WTC11 (cell line): ENCODE data around the gene LY6G5C. TPM values are rescaled to one million over a fixed set of nuclear protein-coding genes. Genes with fewer than 3 reads are reported as not detected.
A peak's percentile ranks its signal among the peaks of the same experiment; 100 is the strongest.

Source experiments
- AFF4 ChIP-seq: sonication (generic); formaldehyde crosslinking; IDR thresholded peaks from 2 replicates; pipeline ENCODE4 v1.8.1; 2023; ENCODE audit warnings: mild to moderate bottlenecking, missing genetic modification reagents, borderline replicate concordance
- ARID4B ChIP-seq: sonication (generic); formaldehyde crosslinking; IDR thresholded peaks from 2 replicates; pipeline ENCODE4 v1.8.0; 2023; ENCODE audit warnings: missing genetic modification reagents, mild to moderate bottlenecking, borderline replicate concordance
- CDX4 ChIP-seq: fragments of 250-450 bp; sonication (Bioruptor Pico); IDR thresholded peaks from 2 replicates; pipeline ENCODE4 v1.9.0; 2021; ENCODE audit warnings: moderate library complexity, mild to moderate bottlenecking, inconsistent platforms, borderline replicate concordance
- E2F5 ChIP-seq: sonication (generic); formaldehyde crosslinking; IDR thresholded peaks from 2 replicates; pipeline ENCODE4 v1.8.1; 2022; ENCODE audit warnings: mild to moderate bottlenecking, moderate library complexity, missing genetic modification reagents
- ERG ChIP-seq: fragments of 250-450 bp; sonication (Bioruptor Pico); IDR thresholded peaks from 2 replicates; pipeline ENCODE4 v1.8.0; 2021; ENCODE audit warnings: mild to moderate bottlenecking
- GTF2I ChIP-seq: fragments of 250-450 bp; sonication (Bioruptor Pico); conservative IDR thresholded peaks from 2 replicates; pipeline ENCODE4 v1.4.0; 2021; ENCODE audit warnings: mild to moderate bottlenecking
- JAZF1 ChIP-seq: fragments of 250-450 bp; sonication (Bioruptor Pico); IDR thresholded peaks from 2 replicates; pipeline ENCODE4 v1.9.0; 2021; ENCODE audit warnings: moderate library complexity, mild to moderate bottlenecking, inconsistent platforms
- KAT7 ChIP-seq: sonication (generic); formaldehyde crosslinking; IDR thresholded peaks from 2 replicates; pipeline ENCODE4 v1.8.1; 2023; ENCODE audit warnings: missing genetic modification reagents, mild to moderate bottlenecking, borderline replicate concordance
- MYBL2 ChIP-seq: sonication (generic); formaldehyde crosslinking; IDR thresholded peaks from 2 replicates; pipeline ENCODE4 v1.8.1; 2023; ENCODE audit warnings: mild to moderate bottlenecking, moderate library complexity, missing genetic modification reagents
- NFATC4 ChIP-seq: fragments of 250-450 bp; sonication (Bioruptor Pico); IDR thresholded peaks from 2 replicates; pipeline ENCODE4 v1.9.0; 2021; ENCODE audit warnings: mild to moderate bottlenecking
- NR1H2 ChIP-seq: sonication (generic); formaldehyde crosslinking; IDR thresholded peaks from 2 replicates; pipeline ENCODE4 v1.9.0; 2021; ENCODE audit warnings: mild to moderate bottlenecking, moderate library complexity, missing genetic modification reagents
- RELA ChIP-seq: sonication (generic); formaldehyde crosslinking; IDR thresholded peaks from 2 replicates; pipeline ENCODE4 v1.8.1; 2022; ENCODE audit warnings: missing genetic modification reagents, mild to moderate bottlenecking, borderline replicate concordance
- USF2 ChIP-seq: sonication (generic); formaldehyde crosslinking; IDR thresholded peaks from 2 replicates; pipeline ENCODE4 v1.8.1; 2023; ENCODE audit warnings: mild to moderate bottlenecking, missing genetic modification reagents, moderate library complexity
- ZMAT4 ChIP-seq: fragments of 250-450 bp; sonication (Bioruptor Pico); IDR thresholded peaks from 2 replicates; pipeline ENCODE4 v1.9.0; 2021; ENCODE audit warnings: mild to moderate bottlenecking
- ZNF219 ChIP-seq: sonication (generic); formaldehyde crosslinking; IDR thresholded peaks from 2 replicates; pipeline ENCODE4 v1.8.0; 2023; ENCODE audit warnings: missing genetic modification reagents, mild to moderate bottlenecking, borderline replicate concordance
- ZNF281 ChIP-seq: sonication (generic); formaldehyde crosslinking; IDR thresholded peaks from 2 replicates; pipeline ENCODE4 v1.8.0; 2023; ENCODE audit warnings: mild to moderate bottlenecking, missing genetic modification reagents
- total RNA-seq: library from RNA; stranded (reverse); gene quantifications from 3 replicates; pipeline ENCODE4 v1.2.3, GENCODE V29; 2021
- TF ChIP-seq, protein P1 (sequence below): sonication (generic); formaldehyde crosslinking; IDR thresholded peaks from 2 replicates; pipeline ENCODE4 v1.8.0; 2023; ENCODE audit warnings: missing genetic modification reagents
- TF ChIP-seq, protein P2 (sequence below): sonication (generic); formaldehyde crosslinking; IDR thresholded peaks from 2 replicates; pipeline ENCODE4 v1.8.1; 2022; ENCODE audit warnings: low read depth, missing genetic modification reagents, borderline replicate concordance

The LY6G5C gene
- total RNA-seq, 1 experiment from 2014 or later = 1.0 TPM

DNA sequence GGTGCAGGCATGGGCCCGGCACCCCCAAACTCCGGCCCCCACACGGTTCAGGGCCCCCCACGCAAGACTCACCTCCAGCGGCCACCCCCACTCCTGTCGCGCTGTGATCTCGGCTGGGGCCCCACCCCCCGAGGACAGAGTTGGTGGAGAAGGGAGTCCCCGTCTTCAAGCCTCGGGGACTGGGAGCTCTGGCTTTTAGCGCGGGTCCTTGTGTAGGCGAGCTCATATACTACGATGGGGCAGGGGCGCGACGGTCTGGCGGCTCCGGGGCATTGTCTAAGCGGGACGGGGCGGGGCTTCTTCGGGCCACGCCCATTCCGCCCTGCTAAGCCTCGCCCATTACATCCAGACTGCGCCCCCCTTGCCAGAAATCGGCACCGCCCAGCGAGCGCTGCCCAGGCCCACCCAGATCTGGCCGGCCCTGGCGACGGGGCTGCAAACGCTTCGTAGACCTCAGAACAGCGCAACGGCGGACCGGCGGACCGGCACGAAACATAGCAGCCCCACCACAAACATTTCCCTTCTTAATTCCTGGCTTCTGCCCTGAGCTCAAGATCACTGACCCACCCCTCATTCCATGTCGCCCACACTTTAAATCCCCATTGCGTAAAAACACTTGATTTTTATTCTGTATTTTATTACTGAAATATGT lies 49.2 kb upstream of the LY6G5C start (continued):
- TF ChIP-seq ERG (CRISPR knock-in tag) (no peak), USF2 (CRISPR knock-in tag) (no peak), GTF2I (CRISPR knock-in tag) (no peak), RELA (peak; percentile 59; the same call in 1 of the 2 replicates), CDX4 (CRISPR knock-in tag) (no peak; the same call in 1 of the 2 replicates), ZMAT4 (CRISPR knock-in tag) (0 out of 2 replicates have a peak, but pooled peaks have one; percentile 37), AFF4 (no peak), ARID4B (CRISPR knock-in tag) (no peak), NR1H2 (CRISPR knock-in tag) (no peak), ZNF219 (CRISPR knock-in tag) (no peak), NFATC4 (CRISPR knock-in tag) (0 out of 2 replicates have a peak, but pooled peaks have one; percentile 0), ZNF281 (CRISPR knock-in tag) (no peak), E2F5 (CRISPR knock-in tag) (peak; percentile 77; the same call in 1 of the 2 replicates), MYBL2 (CRISPR knock-in tag) (0 out of 2 replicates have a peak, but pooled peaks have one; percentile 70), JAZF1 (CRISPR knock-in tag) (no peak), KAT7 (no peak; the same call in 1 of the 2 replicates)
- TF ChIP-seq, protein P1, sequence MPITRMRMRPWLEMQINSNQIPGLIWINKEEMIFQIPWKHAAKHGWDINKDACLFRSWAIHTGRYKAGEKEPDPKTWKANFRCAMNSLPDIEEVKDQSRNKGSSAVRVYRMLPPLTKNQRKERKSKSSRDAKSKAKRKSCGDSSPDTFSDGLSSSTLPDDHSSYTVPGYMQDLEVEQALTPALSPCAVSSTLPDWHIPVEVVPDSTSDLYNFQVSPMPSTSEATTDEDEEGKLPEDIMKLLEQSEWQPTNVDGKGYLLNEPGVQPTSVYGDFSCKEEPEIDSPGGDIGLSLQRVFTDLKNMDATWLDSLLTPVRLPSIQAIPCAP (CRISPR knock-in tag) = no peak
- TF ChIP-seq, protein P2, sequence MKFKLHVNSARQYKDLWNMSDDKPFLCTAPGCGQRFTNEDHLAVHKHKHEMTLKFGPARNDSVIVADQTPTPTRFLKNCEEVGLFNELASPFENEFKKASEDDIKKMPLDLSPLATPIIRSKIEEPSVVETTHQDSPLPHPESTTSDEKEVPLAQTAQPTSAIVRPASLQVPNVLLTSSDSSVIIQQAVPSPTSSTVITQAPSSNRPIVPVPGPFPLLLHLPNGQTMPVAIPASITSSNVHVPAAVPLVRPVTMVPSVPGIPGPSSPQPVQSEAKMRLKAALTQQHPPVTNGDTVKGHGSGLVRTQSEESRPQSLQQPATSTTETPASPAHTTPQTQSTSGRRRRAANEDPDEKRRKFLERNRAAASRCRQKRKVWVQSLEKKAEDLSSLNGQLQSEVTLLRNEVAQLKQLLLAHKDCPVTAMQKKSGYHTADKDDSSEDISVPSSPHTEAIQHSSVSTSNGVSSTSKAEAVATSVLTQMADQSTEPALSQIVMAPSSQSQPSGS = no peak
